Endothelial cell of umbilical vein (primary cell): Measurements from ENCODE around the gene CPB2. TPM values are rescaled to one million over a fixed set of nuclear protein-coding genes. Genes with fewer than 3 reads are reported as not detected.

Source experiments
- BruUV-seq: library from RNA; stranded (reverse); fragments of 400-500 nt; replicated peaks from 2 replicates; lab custom pipeline; 2021; lab: Mats Ljungman, UMichigan
- CTCF ChIA-PET: fragments of 300-600, 350-600 bp; sonication (Branson Sonifier 250); formaldehyde crosslinking; loops from one replicate; lab custom pipeline; 2021; ENCODE audit warnings: antibody characterized with exemption, inconsistent platforms; lab: Charles Lee
- POLR2A ChIA-PET: fragments of 300-600, 350-600 bp; sonication (Branson Sonifier 250); formaldehyde crosslinking; loops from one replicate; lab custom pipeline; 2021; ENCODE audit warnings: antibody characterized with exemption, inconsistent platforms; lab: Charles Lee
- DNase-seq: peaks from one replicate; pipeline ENCODE4 v3.0.0-alpha.2; 2011; ENCODE audit warnings: low read depth, low spot score
- FAIRE-seq: peaks from 2 replicates; lab custom pipeline; 2011; peaks lifted over from hg19 to GRCh38; lab: Jason Lieb, UNC
- H2AFZ ChIP-seq: 2 replicates; pipeline ENCODE4 v1.6.0; 2012; ENCODE audit warnings: low read depth, low read length, control low read depth, inconsistent platforms
- H3K27ac ChIP-seq: 2 replicates; pipeline ENCODE4 v1.5.1; 2011; ENCODE audit warnings: low read depth, mild to moderate bottlenecking, control low read depth, low read length, moderate library complexity; ENCODE audit not compliant: insufficient read depth
- H3K27me3 ChIP-seq, 2 experiments: 2 replicates each; pipeline versions ENCODE4 v1.6.0 to v1.6.1; 2011; ENCODE audit warnings: low read length in 2 of 2, mixed read lengths in 1 of 2; ENCODE audit not compliant: control insufficient read depth in 2 of 2, insufficient read depth in 2 of 2
- H3K36me3 ChIP-seq, 2 experiments: 2 replicates in 1 of 2; 3 replicates in 1 of 2; pipeline ENCODE4 v1.5.1; 2011; ENCODE audit warnings: low read length in 2 of 2, mild to moderate bottlenecking in 1 of 2, moderate library complexity in 1 of 2; ENCODE audit not compliant: control insufficient read depth in 2 of 2, insufficient read depth in 2 of 2; ENCODE audit errors: extremely low read depth in 1 of 2
- H3K4me1 ChIP-seq: 3 replicates; pipeline ENCODE4 v1.5.1; 2011; ENCODE audit warnings: mild to moderate bottlenecking, low read length; ENCODE audit not compliant: control insufficient read depth, insufficient read depth; ENCODE audit errors: extremely low read depth
- H3K4me2 ChIP-seq: 2 replicates; pipeline ENCODE4 v1.6.1; 2011; ENCODE audit warnings: low read length, control low read depth, mixed read lengths; ENCODE audit not compliant: insufficient read depth
- H3K4me3 ChIP-seq, 3 experiments: fragments of 200-600 bp in 1 of 3; sonication (generic), shearing (Covaris generic) in 1 of 3; replicated peaks in 1 of 3; 2 replicates each; pipeline ENCODE4 v1.5.1; 2011 to 2016; ENCODE audit warnings: control low read depth in 3 of 3, low read length in 3 of 3, mild to moderate bottlenecking in 2 of 3, inconsistent platforms in 1 of 3, low read depth in 1 of 3, moderate library complexity in 1 of 3; ENCODE audit not compliant: insufficient read depth in 1 of 3
- H3K79me2 ChIP-seq: 2 replicates; pipeline ENCODE4 v1.6.0; 2012; ENCODE audit warnings: low read length, inconsistent platforms; ENCODE audit not compliant: control insufficient read depth, insufficient read depth
- H3K9ac ChIP-seq: replicated peaks from 2 replicates; pipeline ENCODE3; 2011; ENCODE audit warnings: low read length, control low read depth; ENCODE audit not compliant: insufficient read depth; ENCODE audit errors: extremely low read depth
- H3K9me1 ChIP-seq: replicated peaks from 3 replicates; pipeline ENCODE4 v1.6.0; 2011; ENCODE audit warnings: mild to moderate bottlenecking, low read length; ENCODE audit not compliant: control insufficient read depth, insufficient read depth; ENCODE audit errors: extremely low read depth
- H3K9me3 ChIP-seq: replicated peaks from 2 replicates; pipeline ENCODE4 v1.5.1; 2012; ENCODE audit warnings: low read length, inconsistent platforms; ENCODE audit not compliant: control insufficient read depth, insufficient read depth
- H4K20me1 ChIP-seq: replicated peaks from 2 replicates; pipeline ENCODE3; 2011; ENCODE audit warnings: mild to moderate bottlenecking, low read length; ENCODE audit not compliant: control insufficient read depth, insufficient read depth; ENCODE audit errors: extremely low read depth
- CTCF ChIP-seq, 2 donors: IDR thresholded peaks; 1 replicate in 1 of 2; 2 replicates in 1 of 2; pipeline ENCODE4 v1.5.1; 2011; ENCODE audit warnings: low read length in 2 of 2, mild to moderate bottlenecking in 2 of 2, moderate library complexity in 2 of 2, control low read depth in 1 of 2, inconsistent platforms in 1 of 2, low read depth in 1 of 2; ENCODE audit not compliant: insufficient read depth in 1 of 2; ENCODE audit errors: extremely low read depth in 1 of 2
- FOS ChIP-seq: IDR thresholded peaks from 2 replicates; pipeline ENCODE4 v1.6.1; 2011; ENCODE audit warnings: mild to moderate bottlenecking, low read length, moderate library complexity, borderline replicate concordance; ENCODE audit not compliant: insufficient read depth
- GATA2 ChIP-seq: IDR thresholded peaks from 2 replicates; pipeline ENCODE4 v1.7.0; 2011; ENCODE audit warnings: low read depth, mild to moderate bottlenecking, moderate library complexity, mixed read lengths, low read length; ENCODE audit not compliant: insufficient read length, insufficient read depth
- JUN ChIP-seq: IDR thresholded peaks from 2 replicates; pipeline ENCODE4 v1.6.1; 2011; ENCODE audit warnings: borderline replicate concordance, low read depth; ENCODE audit not compliant: insufficient read length, insufficient read depth
- POLR2A ChIP-seq: IDR thresholded peaks from 2 replicates; pipeline ENCODE4 v1.6.1; 2012; ENCODE audit warnings: low read depth, mild to moderate bottlenecking, control low read depth, low read length
- POLR2AphosphoS5 ChIP-seq: IDR thresholded peaks from 2 replicates; pipeline ENCODE4 v1.6.1; 2012; ENCODE audit warnings: low read depth, mild to moderate bottlenecking, control low read depth, low read length, moderate library complexity; ENCODE audit not compliant: insufficient read depth
- dilution Hi-C: fragments of 300-500 bp; cut with MboI; formaldehyde crosslinking; loops from one replicate; pipeline ENCODE4 v1.15.0; 2019; ENCODE audit warnings: low sequenced_read_pairs; ENCODE audit not compliant: extremely low pct_ligation_motif_present
- intact Hi-C: fragments of 100-400 bp; cut with micrococcal nuclease; formaldehyde crosslinking; loops from one replicate; pipeline ENCODE4 v1.10.0; 2022
- polyA plus RNA-seq, 4 experiments: library from polyadenylated mRNA; depleted of rRNA in 3 of 4; stranded (reverse) in 3 of 4; unstranded in 1 of 4; fragments of >200 nt; gene quantifications; 2 replicates each; pipeline versions ENCODE4 v1.2.1 to v1.2.3, GENCODE V29; 2011 to 2012; ENCODE audit warnings: missing spikeins in 1 of 4
- total RNA-seq: library from RNA; stranded (reverse); gene quantifications from 2 replicates; pipeline ENCODE4 v1.2.3, GENCODE V29; 2021

The CPB2 gene
- total and polyA plus RNA-seq, 2 donors (not counting 3 experiments of a cell fraction or from before 2014, with no cell fraction given): not detected

GRCh38 chr13:46113596-46113995, 8.8 kb upstream of the CPB2 start:
- TF ChIP-seq FOS: peak; percentile 49
- no peak for TF ChIP-seq POLR2AphosphoS5
- no peak for TF ChIP-seq POLR2A
- TF ChIP-seq GATA2: no peak
- TF ChIP-seq CTCF (IDR thresholded peaks at IDR 0.05; ENCODE audit: extremely low read depth in 1 of 2, insufficient read depth in 1 of 2, low read depth in 1 of 2, low read length in 2 of 2): no peak
- no peak for TF ChIP-seq JUN
- Histone ChIP-seq H3K9me3 (no peaks in the 10 kb centered on the region), H3K27ac (peak overlapping the region; percentile 72), H3K4me3 (no peak overlapping the region), H3K9ac (peak overlapping the region; percentile 39), H4K20me1 (no peaks in the 10 kb centered on the region), H3K79me2 (no peaks in the 10 kb centered on the region), H3K36me3 (no peaks in the 10 kb centered on the region), H3K9me1 (no peaks in the 10 kb centered on the region), H3K27me3 (peaks cover 0 to 13% of the 10 kb centered on the region in 2 experiments), H2AFZ (no peak overlapping the region), H3K4me1 (peaks cover 9% of the 10 kb centered on the region), H3K4me2 (no peak overlapping the region)
- dilution Hi-C loops (no loop called here), intact Hi-C loops (no loop called here)
- no peak for FAIRE-seq
- no TSS peak for BruUV-seq
- ChIA-PET POLR2A (no interaction called here), CTCF (interaction anchor here (0.8 to 2.1 kb wide), 3 partner anchors 11 to 47 kb away, joined by 3 to 8 read pairs (median 4); no protein-coding TSS in a partner anchor)
- no peak for DNase-seq
